Activated T-cell treated with anti-CD3 and anti-CD28 coated beads, Interleukin-2, amount 50 U/mL, for 72 hours (primary cell): Measurements from ENCODE around the gene GON7. TPM values are rescaled to one million over a fixed set of nuclear protein-coding genes. Genes with fewer than 3 reads are reported as not detected.
"Not testable (repeated sequence)": the region's sequence is repeated elsewhere in the genome, so short reads cannot be mapped to it uniquely, and the experiment has no call there.

ENCODE experiments used
- ATAC-seq, 2 donors: fragments of 150-1000 bp; cut with Tn5 transposase; replicated peaks in 1 of 2; 2 replicates each; pipeline ENCODE4 v1.10.0; 2021; ENCODE audit warnings: moderate library complexity in 2 of 2, mild to moderate bottlenecking in 1 of 2
- DNase-seq, 2 donors: peaks; one replicate each; pipeline ENCODE4 v3.0.0; 2021 to 2022; ENCODE audit warnings: mixed read lengths in 1 of 2
- H3K27ac Mint-ChIP-seq: one replicate; pipeline ENCODE4 v1.8.0; 2022; ENCODE audit warnings: mild to moderate bottlenecking, moderate library complexity, mixed read lengths
- H3K27me3 Mint-ChIP-seq: one replicate; pipeline ENCODE4 v1.8.0; 2022; ENCODE audit warnings: low read depth, mixed read lengths
- H3K36me3 Mint-ChIP-seq, 2 donors: one replicate each; pipeline ENCODE4 v1.8.0; 2022; ENCODE audit warnings: mixed read lengths in 2 of 2, mild to moderate bottlenecking in 1 of 2; ENCODE audit not compliant: insufficient read depth in 2 of 2
- H3K4me1 Mint-ChIP-seq: one replicate; pipeline ENCODE4 v1.8.0; 2022; ENCODE audit warnings: low read depth, mixed read lengths
- H3K4me3 Mint-ChIP-seq, 2 donors: one replicate each; pipeline ENCODE4 v1.8.0; 2022; ENCODE audit warnings: mild to moderate bottlenecking in 2 of 2, mixed read lengths in 2 of 2, moderate library complexity in 2 of 2
- H3K9me3 Mint-ChIP-seq, 2 donors: one replicate each; pipeline ENCODE4 v1.8.0; 2022; ENCODE audit warnings: mixed read lengths in 2 of 2
- total RNA-seq, 2 donors: library from RNA; stranded (reverse); gene quantifications; one replicate each; pipeline ENCODE4 v1.2.3, GENCODE V29; 2022

Gene GON7
- total RNA-seq, 2 donors from 2014 or later = 22.3 to 27.8 TPM

GRCh38 chr14:93184391-93185348 lies 22.2 kb downstream of the GON7 start, which contains the start of the genes LYSET and MOAP1:
LYSET (plus strand) TSS chr14:93185317; CDS start chr14:93185406, 89 bp downstream.
MOAP1 (minus strand) TSS chr14:93184897; CDS start chr14:93184242, 655 bp downstream.
- no peaks in the 10 kb centered on the region for H3K9me3 Mint-ChIP-seq
- H3K27me3 Mint-ChIP-seq = no peaks in the 10 kb centered on the region
- DNase-seq (peak; percentile 92 to 94), ATAC-seq (peak; percentile 92 to 93)
- H3K27ac Mint-ChIP-seq = peak within 1 kb of the TSS; percentile 97
- H3K36me3 Mint-ChIP-seq = peaks cover 2 to 7% of the 10 kb centered on the region in 2 donors
- peaks cover 40% of the 10 kb centered on the region for H3K4me1 Mint-ChIP-seq
- peak within 1 kb of the TSS; percentile 94 to 98 for H3K4me3 Mint-ChIP-seq

- Mint-ChIP-seq H3K36me3 (peaks cover 2 to 7% of the 10 kb centered on the region in 2 donors), H3K4me3 (peak overlapping the region; percentile 94 to 97), H3K9me3 (no peaks in the 10 kb centered on the region), H3K27me3 (no peaks in the 10 kb centered on the region), H3K27ac (peak overlapping the region; percentile 47), H3K4me1 (peaks cover 42% of the 10 kb centered on the region)
- DNase-seq (no peak), ATAC-seq (no peak)
Measured at GRCh38 chr14:93183596-93184317, 23.1 kb downstream of the GON7 start.

GRCh38 chr14:93175492-93175891 lies 31.4 kb downstream of the GON7 start:
- no peak overlapping the region for H3K27ac Mint-ChIP-seq
- no peak for DNase-seq
- H3K4me3 Mint-ChIP-seq = no peak overlapping the region
- H3K9me3 Mint-ChIP-seq = no peaks in the 10 kb centered on the region
- H3K36me3 Mint-ChIP-seq = no peaks in the 10 kb centered on the region
- H3K27me3 Mint-ChIP-seq = no peaks in the 10 kb centered on the region
- no peak for ATAC-seq
- peaks cover 12% of the 10 kb centered on the region for H3K4me1 Mint-ChIP-seq

- not testable (repeated sequence) for H3K9me3 Mint-ChIP-seq, DNase-seq, H3K27me3 Mint-ChIP-seq, ATAC-seq, H3K4me3 Mint-ChIP-seq, H3K36me3 Mint-ChIP-seq, H3K27ac Mint-ChIP-seq
- H3K4me1 Mint-ChIP-seq = peaks cover 12% of the 10 kb centered on the region
Measured at GRCh38 chr14:93174731-93175130, 32.1 kb downstream of the GON7 start.

- Mint-ChIP-seq H3K27ac (no peak overlapping the region), H3K9me3 (no peaks in the 10 kb centered on the region), H3K36me3 (no peaks in the 10 kb centered on the region), H3K4me3 (no peak overlapping the region), H3K27me3 (no peaks in the 10 kb centered on the region), H3K4me1 (peaks cover 12% of the 10 kb centered on the region)
- ATAC-seq (peak; percentile 27 to 62), DNase-seq (no peak)
Measured at GRCh38 chr14:93173943-93174395, 32.9 kb downstream of the GON7 start.

GRCh38 chr14:93171376-93171775 lies 35.5 kb downstream of the GON7 start:
- no peaks in the 10 kb centered on the region for H3K27me3 Mint-ChIP-seq
- H3K4me3 Mint-ChIP-seq = no peak overlapping the region
- H3K9me3 Mint-ChIP-seq = no peaks in the 10 kb centered on the region
- H3K36me3 Mint-ChIP-seq = no peaks in the 10 kb centered on the region
- H3K4me1 Mint-ChIP-seq = no peaks in the 10 kb centered on the region
- H3K27ac Mint-ChIP-seq = no peak overlapping the region
- no peak for DNase-seq
- ATAC-seq = no peak

GRCh38 chr14:93170141-93170540 lies 36.7 kb downstream of the GON7 start:
- not testable (repeated sequence) for H3K4me1 Mint-ChIP-seq, H3K36me3 Mint-ChIP-seq, ATAC-seq, H3K4me3 Mint-ChIP-seq, H3K27ac Mint-ChIP-seq, DNase-seq, H3K9me3 Mint-ChIP-seq, H3K27me3 Mint-ChIP-seq

GRCh38 chr14:93169619-93170018 lies 37.2 kb downstream of the GON7 start:
- not testable (repeated sequence) for H3K27ac Mint-ChIP-seq, H3K4me3 Mint-ChIP-seq, H3K9me3 Mint-ChIP-seq, DNase-seq, H3K4me1 Mint-ChIP-seq, H3K27me3 Mint-ChIP-seq, H3K36me3 Mint-ChIP-seq, ATAC-seq

- not testable (repeated sequence) for H3K27ac Mint-ChIP-seq, H3K4me1 Mint-ChIP-seq, H3K9me3 Mint-ChIP-seq, H3K27me3 Mint-ChIP-seq, DNase-seq, ATAC-seq, H3K36me3 Mint-ChIP-seq, H3K4me3 Mint-ChIP-seq
Measured at GRCh38 chr14:93168610-93169009, 38.3 kb downstream of the GON7 start.

GRCh38 chr14:93165271-93166265 lies 41.3 kb downstream of the GON7 start:
- DNase-seq, H3K4me1 Mint-ChIP-seq, H3K27me3 Mint-ChIP-seq, ATAC-seq, H3K27ac Mint-ChIP-seq, H3K36me3 Mint-ChIP-seq, H3K9me3 Mint-ChIP-seq, H3K4me3 Mint-ChIP-seq: not testable (repeated sequence)

- no peaks in the 10 kb centered on the region for H3K36me3 Mint-ChIP-seq
- no peak overlapping the region for H3K27ac Mint-ChIP-seq
- no peak overlapping the region for H3K4me3 Mint-ChIP-seq
- no peaks in the 10 kb centered on the region for H3K9me3 Mint-ChIP-seq
- no peaks in the 10 kb centered on the region for H3K27me3 Mint-ChIP-seq
- H3K4me1 Mint-ChIP-seq = no peaks in the 10 kb centered on the region
- ATAC-seq (no peak), DNase-seq (no peak)
Measured at GRCh38 chr14:93163564-93163963, 43.3 kb downstream of the GON7 start.

GRCh38 chr14:93161411-93161940 lies 45.4 kb downstream of the GON7 start:
- Mint-ChIP-seq H3K36me3 (no peaks in the 10 kb centered on the region), H3K27me3 (no peaks in the 10 kb centered on the region), H3K27ac (no peak overlapping the region), H3K9me3 (no peaks in the 10 kb centered on the region), H3K4me1 (no peaks in the 10 kb centered on the region), H3K4me3 (no peak overlapping the region)
- ATAC-seq (no peak), DNase-seq (no peak)
